K562 (cell line): ENCODE data around the gene VENTX. TPM values are rescaled to one million over a fixed set of nuclear protein-coding genes. Genes with fewer than 3 reads are reported as not detected.

Experiments
- ATAC-seq: fragments of 200-7000 bp; cut with Tn5 transposase; 3 replicates; pipeline ENCODE4 v1.9.1; 2020; ENCODE audit warnings: moderate library complexity
- BruUV-seq: library from RNA; stranded (reverse); fragments of 400-500 nt; replicated peaks from 2 replicates; lab custom pipeline; 2021; lab: Mats Ljungman, UMichigan
- CTCF ChIA-PET: fragments of 300-600 bp; formaldehyde crosslinking; extraction: SDS; loops from one replicate; lab custom pipeline; 2021; ENCODE audit warnings: low intra/inter-chr PET ratio; lab: Yijun Ruan, JAX
- POLR2A ChIA-PET: fragments of 300-600, 350-650 bp; sonication (Branson Sonifier 250); formaldehyde crosslinking; extraction: SDS; loops from one replicate; lab custom pipeline; 2021; ENCODE audit warnings: antibody characterized with exemption, inconsistent platforms; lab: Yijun Ruan, JAX
- DNase-seq, 4 experiments: peaks; one replicate each; pipeline versions ENCODE4 v3.0.0 to v3.0.0-alpha.2; 2011 to 2018; ENCODE audit warnings: low spot score in 3 of 4, mixed read lengths in 3 of 4; ENCODE audit errors: extremely low read depth in 1 of 4
- FAIRE-seq: peaks from 2 replicates; lab custom pipeline; 2011; peaks lifted over from hg19 to GRCh38; lab: Jason Lieb, UNC
- H2AFZ ChIP-seq: 2 replicates; pipeline ENCODE4 v1.6.0; 2011; ENCODE audit warnings: low read depth, low read length, control low read depth, inconsistent platforms
- H3K27ac ChIP-seq: fragments of 200-600 bp; 3 replicates; pipeline ENCODE4 v1.8.0; 2011; ENCODE audit warnings: low read depth, mild to moderate bottlenecking, control low read depth, inconsistent platforms, low read length, moderate library complexity, mixed read lengths; ENCODE audit errors: extremely low read depth
- H3K27me3 ChIP-seq, 2 experiments: fragments of 300-600 bp in 1 of 2; 2 replicates in 1 of 2; 3 replicates in 1 of 2; pipeline versions ENCODE4 v1.6.0 to v1.8.0; 2011; ENCODE audit warnings: inconsistent platforms in 2 of 2, low read length in 2 of 2, mild to moderate bottlenecking in 1 of 2, mixed read lengths in 1 of 2, moderate library complexity in 1 of 2; ENCODE audit not compliant: control insufficient read depth in 2 of 2, insufficient read depth in 2 of 2
- H3K36me3 ChIP-seq: fragments of 300-600 bp; 3 replicates; pipeline ENCODE4 v1.8.0; 2011; ENCODE audit warnings: mild to moderate bottlenecking, low read length, inconsistent platforms; ENCODE audit not compliant: control insufficient read depth, insufficient read depth
- H3K4me1 ChIP-seq, 2 experiments: fragments of 200-600 bp in 1 of 2; replicated peaks in 1 of 2; 2 replicates in 1 of 2; 3 replicates in 1 of 2; pipeline versions ENCODE4 v1.5.1 to v1.8.0; 2011; ENCODE audit warnings: inconsistent platforms in 2 of 2, low read length in 2 of 2, mild to moderate bottlenecking in 1 of 2, mixed read lengths in 1 of 2, moderate library complexity in 1 of 2; ENCODE audit not compliant: control insufficient read depth in 2 of 2, insufficient read depth in 2 of 2
- H3K4me2 ChIP-seq: 2 replicates; pipeline ENCODE4 v1.6.1; 2011; ENCODE audit warnings: low read length, control low read depth, inconsistent platforms, mixed read lengths; ENCODE audit not compliant: insufficient read depth
- H3K4me3 ChIP-seq: fragments of 200-600 bp; sonication (generic), shearing (Covaris generic); 2 replicates; pipeline ENCODE4 v1.5.1; 2016; ENCODE audit warnings: control low read depth, inconsistent platforms
- H3K79me2 ChIP-seq: fragments of 200-600 bp; 3 replicates; pipeline ENCODE4 v1.8.0; 2011; ENCODE audit warnings: low read length, inconsistent platforms; ENCODE audit not compliant: control insufficient read depth, insufficient read depth
- H3K9ac ChIP-seq, 2 experiments: 2 replicates each; pipeline versions ENCODE4 v1.6.0 to v1.6.1; 2011; ENCODE audit warnings: low read depth in 2 of 2, low read length in 2 of 2, control low read depth in 1 of 2, inconsistent platforms in 1 of 2, mild to moderate bottlenecking in 1 of 2, mixed read lengths in 1 of 2; ENCODE audit not compliant: insufficient read depth in 1 of 2
- H3K9me1 ChIP-seq: one replicate; pipeline ENCODE4 v1.6.0; 2011; ENCODE audit warnings: inconsistent platforms, mild to moderate bottlenecking, low read length, moderate library complexity; ENCODE audit not compliant: control insufficient read depth, insufficient read depth
- H3K9me3 ChIP-seq: replicated peaks from 2 replicates; pipeline ENCODE4 v1.5.1; 2011; ENCODE audit warnings: low read depth, low read length, inconsistent platforms; ENCODE audit not compliant: control insufficient read depth, insufficient read depth
- H4K20me1 ChIP-seq: replicated peaks from 2 replicates; pipeline ENCODE4 v1.6.1; 2011; ENCODE audit warnings: low read length, inconsistent platforms, mixed read lengths; ENCODE audit not compliant: control insufficient read depth, insufficient read depth
- ATF1 ChIP-seq, 2 experiments: fragments of 450-650 bp in 1 of 2; IDR thresholded peaks; 2 replicates each; pipeline ENCODE4 v1.6.1; 2016; ENCODE audit warnings: missing compliant biosample characterization in 1 of 2, missing genetic modification characterization in 1 of 2
- CHD1 ChIP-seq: fragments of 200-600 bp; sonication (generic); IDR thresholded peaks from one replicate; pipeline ENCODE4 v1.6.1; 2012; ENCODE audit warnings: mild to moderate bottlenecking, moderate library complexity, low read length, inconsistent platforms
- HMG20B ChIP-seq: fragments of 250-450 bp; sonication (Bioruptor Pico); IDR thresholded peaks from 2 replicates; pipeline ENCODE4 v1.5.0; 2021; ENCODE audit warnings: mild to moderate bottlenecking
- HSF4 ChIP-seq: fragments of 250-450 bp; sonication (Bioruptor Pico); IDR thresholded peaks from 2 replicates; pipeline ENCODE4 v2.1.2; 2022; ENCODE audit warnings: mild to moderate bottlenecking, moderate library complexity, borderline replicate concordance
- JUN ChIP-seq, 2 experiments: sonication (generic) in 1 of 2; formaldehyde crosslinking in 1 of 2; IDR thresholded peaks; 2 replicates each; pipeline versions ENCODE4 v1.6.1 to v1.8.0; 2012 to 2022; ENCODE audit warnings: borderline replicate concordance in 2 of 2, mild to moderate bottlenecking in 2 of 2, improper control_type of control experiment in 1 of 2, low read depth in 1 of 2, low read length in 1 of 2, missing genetic modification reagents in 1 of 2
- PRMT5 ChIP-seq: sonication (generic); formaldehyde crosslinking; IDR thresholded peaks from 2 replicates; pipeline ENCODE4 v1.5.0; 2020; ENCODE audit warnings: missing genetic modification reagents
- RBM14 ChIP-seq: fragments of 200-400 bp; formaldehyde crosslinking; IDR thresholded peaks from 2 replicates; pipeline ENCODE4 v1.6.1; 2018; ENCODE audit warnings: low read depth, mild to moderate bottlenecking, low read length, moderate library complexity, borderline replicate concordance; ENCODE audit not compliant: insufficient read depth
- SETDB1 ChIP-seq: IDR thresholded peaks from one replicate; pipeline ENCODE4 v1.6.1; 2012; ENCODE audit warnings: low read length, control low read depth, inconsistent platforms
- SMARCB1 ChIP-seq: IDR thresholded peaks from 2 replicates; pipeline ENCODE4 v1.6.1; 2011; ENCODE audit warnings: improper control_type of control experiment, low read depth; ENCODE audit not compliant: insufficient read length
- SMC3 ChIP-seq: conservative IDR thresholded peaks from 2 replicates; pipeline ENCODE4 v1.6.1; 2011; ENCODE audit warnings: low read depth, low read length, improper control_type of control experiment; ENCODE audit not compliant: insufficient read depth
- SRSF3 ChIP-seq: fragments of 200-400 bp; formaldehyde crosslinking; IDR thresholded peaks from 2 replicates; pipeline ENCODE4 v1.6.1; 2016; ENCODE audit warnings: mild to moderate bottlenecking, low read length, moderate library complexity; ENCODE audit not compliant: insufficient read depth
- TCF3 ChIP-seq: sonication (generic); formaldehyde crosslinking; IDR thresholded peaks from 2 replicates; pipeline ENCODE4 v1.4.0; 2020; ENCODE audit warnings: mild to moderate bottlenecking, missing genetic modification reagents
- TOE1 ChIP-seq, 2 experiments: fragments of 450-650 bp in 1 of 2; sonication (generic) in 1 of 2; formaldehyde crosslinking in 1 of 2; IDR thresholded peaks; 2 replicates each; pipeline versions ENCODE4 v1.7.1 to v1.8.0; 2016 to 2022; ENCODE audit warnings: borderline replicate concordance in 2 of 2, mild to moderate bottlenecking in 2 of 2, antibody characterized with exemption in 1 of 2, inconsistent platforms in 1 of 2, low read depth in 1 of 2, missing genetic modification reagents in 1 of 2, moderate library complexity in 1 of 2
- ZBTB1 ChIP-seq: sonication (generic); formaldehyde crosslinking; IDR thresholded peaks from 2 replicates; pipeline ENCODE4 v1.8.1; 2023; ENCODE audit warnings: missing genetic modification reagents, low read depth, mild to moderate bottlenecking, borderline replicate concordance
- ZBTB8A ChIP-seq: fragments of 450-650 bp; IDR thresholded peaks from 2 replicates; pipeline ENCODE4 v1.6.1; 2018; ENCODE audit warnings: mild to moderate bottlenecking, moderate library complexity; ENCODE audit not compliant: partially characterized antibody
- ZNF175 ChIP-seq: fragments of 200-800 bp; sonication (Bioruptor generic); IDR thresholded peaks from 2 replicates; pipeline ENCODE4 v1.6.1; 2016; ENCODE audit warnings: low read depth, mild to moderate bottlenecking, missing genetic modification characterization, missing compliant biosample characterization
- ZNF253 ChIP-seq: fragments of 250-450 bp; sonication (Bioruptor Pico); conservative IDR thresholded peaks from 2 replicates; pipeline ENCODE4 v1.6.1; 2021; ENCODE audit warnings: mild to moderate bottlenecking
- ZNF3 ChIP-seq: fragments of 250-450 bp; sonication (Bioruptor Pico); IDR thresholded peaks from 2 replicates; pipeline ENCODE4 v1.5.0; 2021; ENCODE audit warnings: mild to moderate bottlenecking, moderate library complexity
- ZNF76 ChIP-seq: fragments of 250-450 bp; sonication (Bioruptor Pico); IDR thresholded peaks from 2 replicates; pipeline ENCODE4 v1.4.0; 2020; ENCODE audit warnings: mild to moderate bottlenecking, moderate library complexity, borderline replicate concordance
- WGBS: fragments of 100-300 bp; shearing (Covaris generic); methylation state at CpG from one replicate; pipeline ENCODE4 v1.1.6; 2016; ENCODE audit warnings: low coverage, mixed read lengths; ENCODE audit not compliant: insufficient coverage; ENCODE audit errors: missing lambda C conversion rate; 5-methylcytosine and 5-hydroxymethylcytosine counted together
- in situ Hi-C: fragments of 300-500 bp; cut with MboI; formaldehyde crosslinking; loops from 4 replicates; pipeline ENCODE4 v1.15.0; 2018; ENCODE audit warnings: inconsistent platforms, mixed read lengths
- intact Hi-C: fragments of 100-400 bp; cut with micrococcal nuclease; formaldehyde crosslinking; loops from 2 replicates; pipeline ENCODE4 v1.14.2; 2022
- polyA plus RNA-seq, 8 experiments: library from polyadenylated mRNA; depleted of rRNA in 4 of 8; stranded (reverse) in 5 of 8; unstranded in 3 of 8; fragments of >200 nt; fragmentation: Nextera tagmentation in 2 of 8; fragmentation: Illumina TruSeq in 1 of 8; extraction: Ambion mirVana in 2 of 8; extraction: Trizol in 1 of 8; gene quantifications; 2 replicates each; pipeline versions ENCODE4 v1.2.1 to v1.2.3, GENCODE V29; 2011 to 2014; ENCODE audit warnings: inconsistent platforms in 1 of 8, missing spikeins in 1 of 8
- total RNA-seq, 7 experiments: library from RNA; depleted of rRNA in 6 of 7; stranded (reverse); fragments of >200 nt in 6 of 7; fragmentation: Illumina TruSeq in 2 of 7; extraction: Trizol in 2 of 7; gene quantifications; 2 replicates each; pipeline versions ENCODE4 v1.2.1 to v1.2.3, GENCODE V29; 2011 to 2021; ENCODE audit warnings: low replicate concordance in 1 of 7

VENTX gene
- total and polyA plus RNA-seq, 9 of the 15 experiments (the other 6 are each of a cell fraction or from before 2014, with no cell fraction given), result 0.07 to 0.70 (median 0.20) TPM; not detected in 1

GRCh38 chr10:133230044-133230361 is 7.7 kb upstream of the VENTX start, which contains the start of gene UTF1:
UTF1 (plus strand) TSS chr10:133230217; CDS start chr10:133230289, 72 bp downstream.
- no TSS peak for BruUV-seq
- ChIA-PET CTCF (no interaction called here), POLR2A (no interaction called here)
- no peak for TF ChIP-seq HMG20B (CRISPR knock-in tag)
- TF ChIP-seq ZBTB1 (CRISPR knock-in tag), result no peak
- TF ChIP-seq TOE1 (IDR thresholded peaks at IDR 0.05; ENCODE audit: borderline replicate concordance), result no peak
- no peak for TF ChIP-seq TOE1 (CRISPR knock-in tag; IDR thresholded peaks at IDR 0.05; ENCODE audit: borderline replicate concordance, low read depth)
- no peak for TF ChIP-seq CHD1
- TF ChIP-seq TCF3 (CRISPR knock-in tag), result no peak
- no peak for TF ChIP-seq ZBTB8A
- no peak for TF ChIP-seq SETDB1
- no peak for TF ChIP-seq JUN (IDR thresholded peaks at IDR 0.05; ENCODE audit: borderline replicate concordance, low read depth, low read length)
- no peak for TF ChIP-seq JUN (CRISPR knock-in tag; IDR thresholded peaks at IDR 0.05; ENCODE audit: borderline replicate concordance)
- TF ChIP-seq HSF4, result no peak
- TF ChIP-seq ATF1 (CRISPR knock-in tag; IDR thresholded peaks at IDR 0.05), result no peak
- TF ChIP-seq ATF1 (tag; IDR thresholded peaks at IDR 0.05), result no peak
- TF ChIP-seq ZNF175, result no peak
- no peak for TF ChIP-seq ZNF3
- no peak for TF ChIP-seq RBM14
- TF ChIP-seq SMARCB1, result no peak
- TF ChIP-seq SMC3, result no peak
- TF ChIP-seq PRMT5 (CRISPR knock-in tag), result no peak
- no peak for TF ChIP-seq SRSF3
- no peak for TF ChIP-seq ZNF253
- no peak for TF ChIP-seq ZNF76 (CRISPR knock-in tag)
- H3K27me3 ChIP-seq, result no peaks in the 10 kb centered on the region
- 76% methylated on average over 3 of the region's 49 CpGs for WGBS
- 0 out of 2 replicates have a peak within 1 kb of the TSS, but pooled peaks have one; percentile 8 for H3K4me3 ChIP-seq
- no peak within 1 kb of the TSS; the same call in 1 of the 2 replicates for H2AFZ ChIP-seq
- H3K4me2 ChIP-seq, result no peak within 1 kb of the TSS
- H3K9me3 ChIP-seq, result no peaks in the 10 kb centered on the region
- no peaks in the 10 kb centered on the region for H4K20me1 ChIP-seq
- in situ Hi-C loops (no loop called here), intact Hi-C loops (no loop called here)
- no peak within 1 kb of the TSS for H3K27ac ChIP-seq
- peak in 1 of 4 experiments; percentile 33 for DNase-seq
- H3K79me2 ChIP-seq, result no peaks in the 10 kb centered on the region
- H3K36me3 ChIP-seq, result no peaks in the 10 kb centered on the region
- peaks cover 10 to 44% of the 10 kb centered on the region in 2 experiments for H3K4me1 ChIP-seq
- peak within 1 kb of the TSS in 1 of 2 experiments; percentile 7; a peak in 1 of 4 replicates for H3K9ac ChIP-seq
- no peak for ATAC-seq
- FAIRE-seq, result no peak
- no peaks in the 10 kb centered on the region for H3K9me1 ChIP-seq
